ENCODE data around the gene THOC2. TPM values are rescaled to one million over a fixed set of nuclear protein-coding genes. Genes with fewer than 3 reads are reported as not detected.

THOC2 gene
- total RNA-seq, 6 donors from 2014 or later = 63.0 to 229 (median 103) TPM

DNA sequence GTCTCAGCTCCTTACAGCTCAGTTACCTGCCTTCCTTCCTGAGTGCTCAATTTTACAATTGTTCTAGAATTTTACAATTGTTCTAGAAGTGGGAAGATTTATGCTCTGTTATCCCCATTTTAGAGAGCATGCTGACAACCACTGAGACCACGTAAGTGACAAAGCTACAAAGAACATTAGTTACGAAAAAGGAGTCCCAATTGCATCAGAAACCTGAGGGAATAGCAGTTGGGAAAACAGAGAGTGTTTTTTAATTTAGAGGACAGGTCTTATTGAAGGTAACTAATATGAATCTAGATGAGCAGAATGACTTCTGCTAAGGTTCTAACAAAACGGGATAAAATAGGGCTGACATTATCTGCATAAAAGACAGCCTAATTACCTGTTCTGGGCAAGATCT is 103.3 kb downstream of the THOC2 start:
- TF ChIP-seq CTCF (IDR thresholded peaks at IDR 0.05) (no peak), POLR2AphosphoS5 (IDR thresholded peaks at IDR 0.05) (no peak), EP300 (IDR thresholded peaks at IDR 0.05) (no peak), POLR2A (IDR thresholded peaks at IDR 0.05) (no peak)
- WGBS, 2 donors = 91 to 100% methylated on average over 3 of the region's 3 CpGs
- H3K36me3 ChIP-seq = peaks cover 0 to 41% (median 4%) of the 10 kb centered on the region in 4 donors

DNA sequence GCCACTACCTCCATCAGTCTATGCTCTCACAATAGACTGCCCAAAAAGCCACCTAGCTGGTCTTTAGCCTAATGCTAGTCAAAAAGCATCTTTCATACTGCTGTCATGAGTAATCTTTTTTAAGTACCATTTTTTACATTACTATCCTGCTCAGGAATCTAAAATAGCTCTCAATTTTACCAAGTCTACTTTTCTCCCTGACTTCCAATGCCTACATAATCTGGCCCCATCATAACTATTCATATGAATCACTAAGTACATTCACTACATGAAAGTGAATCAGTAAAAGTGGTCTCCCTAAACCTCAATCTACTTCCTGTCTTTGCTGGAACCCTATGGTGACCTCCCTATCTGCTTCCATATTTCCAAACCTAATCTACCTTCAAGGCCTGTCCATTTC is 105.9 kb downstream of the THOC2 start:
- Histone ChIP-seq H3K36me3 (peaks cover 0 to 55% (median 3%) of the 10 kb centered on the region in 4 donors), H3K27ac (no peak overlapping the region), H3K4me3 (no peak overlapping the region), H3K9me3 (no peaks in the 10 kb centered on the region), H3K4me1 (no peaks in the 10 kb centered on the region), H3K27me3 (no peaks in the 10 kb centered on the region)
- no peak for ATAC-seq (ENCODE audit: low FRiP score in 2 of 2)
- TF ChIP-seq CTCF (IDR thresholded peaks at IDR 0.05) = no peak
- no peak for TF ChIP-seq POLR2AphosphoS5 (IDR thresholded peaks at IDR 0.05)
- no peak for TF ChIP-seq POLR2A (IDR thresholded peaks at IDR 0.05)
- no peak for TF ChIP-seq EP300 (IDR thresholded peaks at IDR 0.05)
- no peak for DNase-seq

More for the DNA sequence above, 103.3 kb downstream of the THOC2 start:
- no peaks in the 10 kb centered on the region for H3K4me1 ChIP-seq
- DNase-seq (no peak), ATAC-seq (ENCODE audit: low FRiP score in 2 of 2) (no peak)
- no peak overlapping the region for H3K27ac ChIP-seq
- H3K27me3 ChIP-seq = no peaks in the 10 kb centered on the region
- H3K9me3 ChIP-seq = no peaks in the 10 kb centered on the region
- no peak overlapping the region for H3K4me3 ChIP-seq

DNA sequence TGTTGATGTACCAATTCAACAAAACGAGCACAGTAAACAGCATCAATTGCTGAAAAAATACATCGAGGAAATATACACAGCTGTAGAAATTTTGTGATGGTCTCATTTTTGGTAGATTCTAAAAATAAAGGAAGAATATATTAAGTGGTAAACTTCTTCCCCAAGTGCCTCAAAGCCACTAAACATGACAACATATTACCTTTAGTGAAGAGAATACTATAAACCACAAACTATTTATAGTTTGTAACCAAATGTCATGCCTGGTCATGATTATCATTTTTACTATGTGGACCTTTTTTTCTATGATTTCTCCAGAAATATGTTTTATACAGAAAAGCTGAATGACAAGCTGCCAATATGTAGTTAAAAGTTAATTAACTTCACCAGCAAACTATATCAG is 106.9 kb downstream of the THOC2 start:
- DNase-seq = no peak
- WGBS, 2 donors = 70 to 84% methylated on average over 2 of the region's 2 CpGs
- H3K36me3 ChIP-seq = peaks cover 0 to 54% (median 2%) of the 10 kb centered on the region in 4 donors

DNA sequence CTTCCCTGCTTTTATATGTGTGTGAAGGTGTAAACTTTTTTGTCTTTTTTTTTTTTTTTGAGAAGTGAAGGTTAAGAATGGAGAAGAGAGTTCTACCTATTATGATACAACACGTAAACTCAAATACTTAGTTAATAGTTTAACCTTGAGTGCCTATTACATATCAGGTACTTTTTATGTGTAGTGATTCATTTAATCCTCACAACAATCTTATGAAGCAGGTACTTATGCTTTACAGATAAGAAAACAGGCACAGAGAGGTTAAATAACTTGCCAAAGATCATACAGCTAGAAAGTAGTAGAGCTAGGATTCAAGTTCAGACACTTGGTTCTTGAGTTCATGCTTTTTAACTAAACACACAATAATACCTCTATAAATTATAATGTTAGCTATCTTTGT is 107.4 kb downstream of the THOC2 start:
- Histone ChIP-seq H3K27me3 (no peaks in the 10 kb centered on the region), H3K4me1 (no peaks in the 10 kb centered on the region), H3K27ac (no peak overlapping the region), H3K9me3 (no peaks in the 10 kb centered on the region), H3K4me3 (no peak overlapping the region), H3K36me3 (peaks cover 0 to 54% (median 4%) of the 10 kb centered on the region in 4 donors)
- ATAC-seq (ENCODE audit: low FRiP score in 2 of 2) (no peak), DNase-seq (no peak)
- WGBS, 2 donors = 79 to 89% methylated on average over 1 of the region's 1 CpG
- no peak for TF ChIP-seq EP300 (IDR thresholded peaks at IDR 0.05)
- no peak for TF ChIP-seq POLR2AphosphoS5 (IDR thresholded peaks at IDR 0.05)
- TF ChIP-seq POLR2A (IDR thresholded peaks at IDR 0.05) = no peak
- no peak for TF ChIP-seq CTCF (IDR thresholded peaks at IDR 0.05)

More for the DNA sequence above, 106.9 kb downstream of the THOC2 start:
- Histone ChIP-seq H3K27me3 (no peaks in the 10 kb centered on the region), H3K9me3 (no peaks in the 10 kb centered on the region), H3K4me1 (no peaks in the 10 kb centered on the region), H3K4me3 (no peak overlapping the region), H3K27ac (no peak overlapping the region)
- ATAC-seq (ENCODE audit: low FRiP score in 2 of 2) = no peak
- TF ChIP-seq POLR2AphosphoS5 (IDR thresholded peaks at IDR 0.05) (no peak), POLR2A (IDR thresholded peaks at IDR 0.05) (no peak), EP300 (IDR thresholded peaks at IDR 0.05) (no peak), CTCF (IDR thresholded peaks at IDR 0.05) (no peak)

- Histone ChIP-seq H3K4me3 (no peak overlapping the region), H3K36me3 (peaks cover 0 to 41% (median 5%) of the 10 kb centered on the region in 4 donors), H3K4me1 (no peaks in the 10 kb centered on the region), H3K27ac (no peak overlapping the region), H3K27me3 (no peaks in the 10 kb centered on the region), H3K9me3 (no peaks in the 10 kb centered on the region)
- TF ChIP-seq CTCF (IDR thresholded peaks at IDR 0.05) = no peak
- no peak for TF ChIP-seq POLR2A (IDR thresholded peaks at IDR 0.05)
- no peak for DNase-seq
- WGBS, 2 donors = 84 to 97% methylated on average over 1 of the region's 1 CpG
- no peak for ATAC-seq (ENCODE audit: low FRiP score in 2 of 2)
Observed at GRCh38 chrX:123617007-123617406, 115.8 kb downstream of the THOC2 start.

Data from upper lobe of left lung (tissue), 6 donors.